A673 (cell line): Measurements from ENCODE around the gene FSIP1. TPM values are rescaled to one million over a fixed set of nuclear protein-coding genes. Genes with fewer than 3 reads are reported as not detected.

Experiments
- BruUV-seq: library from RNA; stranded (reverse); fragments of 400-500 nt; replicated peaks from 2 replicates; lab custom pipeline; 2021; lab: Mats Ljungman, UMichigan
- CTCF ChIA-PET: fragments of 300-600 bp; sonication (Branson Sonifier 250); formaldehyde crosslinking; loops from one replicate; lab custom pipeline; 2022; ENCODE audit warnings: antibody characterized with exemption; lab: Charles Lee
- POLR2A ChIA-PET: fragments of 300-600 bp; sonication (Branson Sonifier 250); formaldehyde crosslinking; loops from one replicate; lab custom pipeline; 2022; ENCODE audit warnings: antibody characterized with exemption; ENCODE audit not compliant: low non-redundant PET; lab: Charles Lee
- DNase-seq: peaks from one replicate; pipeline ENCODE4 v3.0.0-alpha.2; 2015; ENCODE audit warnings: low spot score
- H3K27ac ChIP-seq: fragments of 200-600 bp; sonication (generic); 2 replicates; pipeline ENCODE4 v1.5.1; 2016; ENCODE audit warnings: mixed run types, low read depth, mild to moderate bottlenecking, mixed read lengths, antibody characterized with exemption, low read length; ENCODE audit not compliant: poor library complexity, severe bottlenecking
- H3K27me3 ChIP-seq: fragments of 200-600 bp; sonication (generic); replicated peaks from 2 replicates; pipeline ENCODE4 v1.6.1; 2017; ENCODE audit warnings: mixed run types, low read depth, mild to moderate bottlenecking, mixed read lengths, antibody characterized with exemption, low read length; ENCODE audit not compliant: insufficient read depth, poor library complexity
- H3K36me3 ChIP-seq: fragments of 200-600 bp; sonication (generic); 2 replicates; pipeline ENCODE4 v1.6.1; 2016; ENCODE audit warnings: mixed run types, mild to moderate bottlenecking, mixed read lengths, antibody characterized with exemption, low read length; ENCODE audit not compliant: insufficient read depth, poor library complexity, severe bottlenecking
- H3K4me1 ChIP-seq: fragments of 200-600 bp; sonication (generic); 2 replicates; pipeline ENCODE4 v1.6.1; 2017; ENCODE audit warnings: mixed run types, mild to moderate bottlenecking, mixed read lengths, antibody characterized with exemption, low read length; ENCODE audit not compliant: insufficient read depth, poor library complexity, severe bottlenecking
- H3K4me3 ChIP-seq: fragments of 200-600 bp; sonication (generic); 2 replicates; pipeline ENCODE4 v1.5.1; 2016; ENCODE audit warnings: low read depth, mixed run types, mild to moderate bottlenecking, mixed read lengths, low read length; ENCODE audit not compliant: poor library complexity, severe bottlenecking
- H3K9me3 ChIP-seq: fragments of 200-600 bp; sonication (generic); 2 replicates; pipeline ENCODE4 v1.6.1; 2016; ENCODE audit warnings: mixed run types, low read depth, mild to moderate bottlenecking, mixed read lengths, antibody characterized with exemption, low read length; ENCODE audit not compliant: poor library complexity, severe bottlenecking
- EZH2 ChIP-seq: fragments of 200-600 bp; sonication (generic); IDR thresholded peaks from 2 replicates; pipeline ENCODE4 v1.6.1; 2017; ENCODE audit warnings: borderline replicate concordance, low read depth, mild to moderate bottlenecking, mixed read lengths, antibody characterized with exemption, low read length; ENCODE audit not compliant: poor library complexity, severe bottlenecking
- intact Hi-C: fragments of 100-400 bp; cut with micrococcal nuclease; formaldehyde crosslinking; loops from one replicate; pipeline ENCODE4 v1.10.0; 2022; ENCODE audit not compliant: unreplicated experiment
- total RNA-seq: library from RNA; stranded (reverse); gene quantifications from 2 replicates; pipeline ENCODE4 v1.2.3, GENCODE V29; 2021
- TF ChIP-seq, protein P1 (sequence below): fragments of 300-800, 200-600 bp; sonication (generic); conservative IDR thresholded peaks from 2 replicates; pipeline ENCODE4 v1.5.1; 2017; ENCODE audit warnings: low read depth, mild to moderate bottlenecking, antibody characterized with exemption, low read length, moderate library complexity, mixed read lengths

Gene FSIP1
- total RNA-seq, 1 experiment from 2014 or later, result 0.37 TPM

DNA sequence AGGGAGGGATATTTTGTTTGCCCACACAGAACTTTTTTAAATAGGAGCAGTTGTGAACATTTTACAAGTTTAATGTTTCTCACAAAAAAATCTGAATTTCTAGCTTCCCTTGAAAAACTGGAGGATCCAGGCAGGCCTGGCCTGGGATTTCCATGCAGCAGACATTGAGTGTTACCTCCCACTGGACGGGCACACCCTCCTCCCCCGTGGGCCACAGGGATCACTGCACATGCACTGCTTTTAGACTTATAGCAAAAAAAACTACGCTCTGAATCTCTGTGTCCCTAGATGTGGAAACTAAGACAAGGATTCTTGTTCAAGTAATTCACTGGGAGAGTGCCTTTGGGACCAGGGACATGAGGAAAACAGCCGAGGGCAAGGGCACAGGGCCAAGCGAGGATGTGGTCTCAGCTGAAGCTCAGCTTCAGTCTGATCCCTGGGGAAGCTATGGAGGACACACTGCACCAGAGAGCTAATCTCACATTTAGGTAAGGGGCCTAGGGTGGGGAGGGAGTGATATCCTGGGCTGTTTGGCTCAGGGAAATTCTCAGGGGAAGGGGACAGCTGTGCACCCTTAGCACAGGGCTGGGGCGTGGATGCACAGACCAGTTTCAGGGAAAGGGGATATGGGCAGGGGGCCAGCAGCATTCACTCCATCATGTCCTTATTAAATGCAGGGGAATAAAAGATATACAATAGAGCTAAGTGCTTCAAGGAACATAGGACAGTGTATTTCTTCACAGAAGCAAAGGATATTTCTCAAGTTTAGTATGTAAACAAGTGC lies 46.0 kb downstream of the FSIP1 start:
- no peaks in the 10 kb centered on the region for H3K36me3 ChIP-seq
- DNase-seq, result no peak
- H3K4me1 ChIP-seq, result no peaks in the 10 kb centered on the region
- H3K27me3 ChIP-seq, result no peaks in the 10 kb centered on the region
- no peak overlapping the region for H3K27ac ChIP-seq
- no TSS peak for BruUV-seq
- ChIA-PET POLR2A (no interaction called here), CTCF (interaction anchor here (2.4 kb wide), 1 partner anchor 20 kb away, joined by 5 read pairs; no protein-coding TSS in a partner anchor)
- no peak for TF ChIP-seq EZH2
- TF ChIP-seq, protein P1, sequence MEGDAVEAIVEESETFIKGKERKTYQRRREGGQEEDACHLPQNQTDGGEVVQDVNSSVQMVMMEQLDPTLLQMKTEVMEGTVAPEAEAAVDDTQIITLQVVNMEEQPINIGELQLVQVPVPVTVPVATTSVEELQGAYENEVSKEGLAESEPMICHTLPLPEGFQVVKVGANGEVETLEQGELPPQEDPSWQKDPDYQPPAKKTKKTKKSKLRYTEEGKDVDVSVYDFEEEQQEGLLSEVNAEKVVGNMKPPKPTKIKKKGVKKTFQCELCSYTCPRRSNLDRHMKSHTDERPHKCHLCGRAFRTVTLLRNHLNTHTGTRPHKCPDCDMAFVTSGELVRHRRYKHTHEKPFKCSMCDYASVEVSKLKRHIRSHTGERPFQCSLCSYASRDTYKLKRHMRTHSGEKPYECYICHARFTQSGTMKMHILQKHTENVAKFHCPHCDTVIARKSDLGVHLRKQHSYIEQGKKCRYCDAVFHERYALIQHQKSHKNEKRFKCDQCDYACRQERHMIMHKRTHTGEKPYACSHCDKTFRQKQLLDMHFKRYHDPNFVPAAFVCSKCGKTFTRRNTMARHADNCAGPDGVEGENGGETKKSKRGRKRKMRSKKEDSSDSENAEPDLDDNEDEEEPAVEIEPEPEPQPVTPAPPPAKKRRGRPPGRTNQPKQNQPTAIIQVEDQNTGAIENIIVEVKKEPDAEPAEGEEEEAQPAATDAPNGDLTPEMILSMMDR, result no peak
- H3K4me3 ChIP-seq, result no peak overlapping the region
- intact Hi-C loops, result no loop called here
- H3K9me3 ChIP-seq, result no peaks in the 10 kb centered on the region

GRCh38 chr15:39735120-39735717 lies 47.4 kb downstream of the FSIP1 start:
- H3K27ac ChIP-seq, result no peak overlapping the region
- POLR2A ChIA-PET, result no interaction called here
- no peaks in the 10 kb centered on the region for H3K4me1 ChIP-seq
- DNase-seq, result no peak
- TF ChIP-seq EZH2, result no peak
- TF ChIP-seq, protein P1, result no peak
- no peaks in the 10 kb centered on the region for H3K27me3 ChIP-seq
- CTCF ChIA-PET, result interaction anchor here (2.4 kb wide), 1 partner anchor 22 kb away, joined by 5 read pairs; no protein-coding TSS in a partner anchor
- intact Hi-C loops, result no loop called here
- BruUV-seq, result no TSS peak
- H3K9me3 ChIP-seq, result no peaks in the 10 kb centered on the region
- H3K36me3 ChIP-seq, result no peaks in the 10 kb centered on the region
- no peak overlapping the region for H3K4me3 ChIP-seq

GRCh38 chr15:39731266-39731665 lies 51.4 kb downstream of the FSIP1 start:
- H3K9me3 ChIP-seq, result no peaks in the 10 kb centered on the region
- intact Hi-C loops, result no loop called here
- TF ChIP-seq, protein P1, result no peak
- no peak for TF ChIP-seq EZH2
- ChIA-PET POLR2A (no interaction called here), CTCF (no interaction called here)
- no peaks in the 10 kb centered on the region for H3K36me3 ChIP-seq
- DNase-seq, result no peak
- no peak overlapping the region for H3K4me3 ChIP-seq
- H3K27me3 ChIP-seq, result no peaks in the 10 kb centered on the region
- BruUV-seq, result no TSS peak
- H3K27ac ChIP-seq, result no peak overlapping the region
- no peaks in the 10 kb centered on the region for H3K4me1 ChIP-seq
